ENCODE results near the gene DLG2. TPM values are rescaled to one million over a fixed set of nuclear protein-coding genes. Genes with fewer than 3 reads are reported as not detected.

The DLG2 gene
- total RNA-seq, 4 donors from 2014 or later = 11.0 to 34.2 (median 19.8) TPM

GRCh38 chr11:83508804-83509203 is 2118.3 kb downstream of the DLG2 start:
- no peak for ATAC-seq
- 71 to 87% methylated on average over 4 to 5 of the region's 6 CpGs for WGBS, 2 donors (ENCODE audit: low coverage in 1 of 2)
- Histone ChIP-seq H3K4me1 (no peaks in the 10 kb centered on the region), H3K36me3 (no peaks in the 10 kb centered on the region), H3K4me3 (no peak overlapping the region), H3K27me3 (no peaks in the 10 kb centered on the region), H3K9me3 (no peaks in the 10 kb centered on the region), H3K27ac (no peak overlapping the region)
- TF ChIP-seq POLR2AphosphoS5 (IDR thresholded peaks at IDR 0.05) (no peak), POLR2A (IDR thresholded peaks at IDR 0.05) (no peak), EP300 (IDR thresholded peaks at IDR 0.05) (no peak), CTCF (IDR thresholded peaks at IDR 0.05) (no peak)

- no peaks in the 10 kb centered on the region for H3K36me3 ChIP-seq
- H3K27ac ChIP-seq = no peak overlapping the region
- WGBS, 2 donors (ENCODE audit: low coverage in 1 of 2) = 84 to 91% methylated on average over 3 of the region's 3 CpGs
- ATAC-seq = no peak
- no peaks in the 10 kb centered on the region for H3K9me3 ChIP-seq
- no peaks in the 10 kb centered on the region for H3K27me3 ChIP-seq
- TF ChIP-seq POLR2A (IDR thresholded peaks at IDR 0.05) (no peak), POLR2AphosphoS5 (IDR thresholded peaks at IDR 0.05) (no peak), EP300 (IDR thresholded peaks at IDR 0.05) (no peak), CTCF (IDR thresholded peaks at IDR 0.05) (no peak)
- H3K4me1 ChIP-seq = no peaks in the 10 kb centered on the region
- H3K4me3 ChIP-seq = no peak overlapping the region
These were observed 2125.1 kb downstream of the DLG2 start for GRCh38 chr11:83502041-83502440.

GRCh38 chr11:83493917-83494316 is 2133.2 kb downstream of the DLG2 start:
- no peaks in the 10 kb centered on the region for H3K36me3 ChIP-seq
- H3K27ac ChIP-seq = no peak overlapping the region
- H3K4me3 ChIP-seq = no peak overlapping the region
- no peaks in the 10 kb centered on the region for H3K4me1 ChIP-seq
- TF ChIP-seq POLR2AphosphoS5 (IDR thresholded peaks at IDR 0.05) = no peak
- TF ChIP-seq POLR2A (IDR thresholded peaks at IDR 0.05) = no peak
- no peak for TF ChIP-seq EP300 (IDR thresholded peaks at IDR 0.05)
- no peak for TF ChIP-seq CTCF (IDR thresholded peaks at IDR 0.05)
- no peak for ATAC-seq
- H3K9me3 ChIP-seq = no peaks in the 10 kb centered on the region
- 78 to 100% methylated on average over 1 of the region's 1 CpG for WGBS, 2 donors (ENCODE audit: low coverage in 1 of 2)
- H3K27me3 ChIP-seq = no peaks in the 10 kb centered on the region

- H3K27ac ChIP-seq = no peak overlapping the region
- H3K4me3 ChIP-seq = no peak overlapping the region
- no peaks in the 10 kb centered on the region for H3K9me3 ChIP-seq
- H3K36me3 ChIP-seq = no peaks in the 10 kb centered on the region
- no peaks in the 10 kb centered on the region for H3K27me3 ChIP-seq
- WGBS, 2 donors (ENCODE audit: low coverage in 1 of 2) = 70 to 74% methylated on average over 1 of the region's 1 CpG
- no peaks in the 10 kb centered on the region for H3K4me1 ChIP-seq
- ATAC-seq = no peak
- TF ChIP-seq POLR2A (IDR thresholded peaks at IDR 0.05) (no peak), CTCF (IDR thresholded peaks at IDR 0.05) (no peak), EP300 (IDR thresholded peaks at IDR 0.05) (no peak), POLR2AphosphoS5 (IDR thresholded peaks at IDR 0.05) (no peak)
These were observed 2134.1 kb downstream of the DLG2 start for GRCh38 chr11:83493034-83493433.

- 77 to 84% methylated on average over 2 to 6 of the region's 6 CpGs for WGBS, 2 donors (ENCODE audit: low coverage in 1 of 2)
- Histone ChIP-seq H3K4me3 (no peak overlapping the region), H3K27ac (no peak overlapping the region), H3K9me3 (no peaks in the 10 kb centered on the region), H3K36me3 (no peaks in the 10 kb centered on the region), H3K27me3 (no peaks in the 10 kb centered on the region), H3K4me1 (no peaks in the 10 kb centered on the region)
- TF ChIP-seq POLR2A (IDR thresholded peaks at IDR 0.05) = no peak
- no peak for TF ChIP-seq EP300 (IDR thresholded peaks at IDR 0.05)
- TF ChIP-seq CTCF (IDR thresholded peaks at IDR 0.05) = no peak
- no peak for TF ChIP-seq POLR2AphosphoS5 (IDR thresholded peaks at IDR 0.05)
- ATAC-seq = no peak
These were observed 2143.3 kb downstream of the DLG2 start for GRCh38 chr11:83483808-83484207.
